Chondrocyte (in vitro differentiated cells): Measurements from ENCODE around the gene PHKA2. TPM values are rescaled to one million over a fixed set of nuclear protein-coding genes. Genes with fewer than 3 reads are reported as not detected.

Source experiments
- DNase-seq: peaks from one replicate; pipeline ENCODE4 v3.0.0; 2021; ENCODE audit warnings: mixed read lengths, low spot score
- H3K27ac Mint-ChIP-seq: one replicate; pipeline ENCODE4 v1.8.0; 2021; ENCODE audit warnings: mild to moderate bottlenecking, moderate library complexity, mixed read lengths; ENCODE audit not compliant: unreplicated experiment
- H3K27me3 Mint-ChIP-seq: 2 replicates; pipeline ENCODE4 v1.8.0; 2021; ENCODE audit warnings: low read depth, mixed read lengths
- H3K36me3 Mint-ChIP-seq: 2 replicates; pipeline ENCODE4 v1.8.0; 2021; ENCODE audit warnings: low read depth, mixed read lengths
- H3K4me1 Mint-ChIP-seq: 2 replicates; pipeline ENCODE4 v1.8.0; 2021; ENCODE audit warnings: low read depth, mild to moderate bottlenecking, mixed read lengths
- H3K4me3 Mint-ChIP-seq: one replicate; pipeline ENCODE4 v1.8.0; 2021; ENCODE audit warnings: mild to moderate bottlenecking, moderate library complexity, mixed read lengths; ENCODE audit not compliant: unreplicated experiment
- H3K9me3 Mint-ChIP-seq: 2 replicates; pipeline ENCODE4 v1.8.0; 2021; ENCODE audit warnings: low read depth, mixed read lengths
- total RNA-seq: library from RNA; stranded (reverse); gene quantifications from 3 replicates; pipeline ENCODE4 v1.2.1, GENCODE V29; 2021
- TF ChIP-seq, protein P1 (sequence below): fragments of 200-600 bp; sonication (generic); IDR thresholded peaks from 2 replicates; pipeline ENCODE4 v1.5.0; 2021; ENCODE audit warnings: antibody characterized with exemption, mild to moderate bottlenecking, moderate library complexity

Gene PHKA2
- total RNA-seq, 1 donor from 2014 or later, result 16.2 TPM

- Mint-ChIP-seq H3K27me3 (no peaks in the 10 kb centered on the region), H3K36me3 (peaks cover 3% of the 10 kb centered on the region), H3K4me1 (peaks cover 4% of the 10 kb centered on the region), H3K9me3 (peaks cover 6% of the 10 kb centered on the region), H3K27ac (no peak overlapping the region), H3K4me3 (no peak overlapping the region)
- TF ChIP-seq, protein P1, sequence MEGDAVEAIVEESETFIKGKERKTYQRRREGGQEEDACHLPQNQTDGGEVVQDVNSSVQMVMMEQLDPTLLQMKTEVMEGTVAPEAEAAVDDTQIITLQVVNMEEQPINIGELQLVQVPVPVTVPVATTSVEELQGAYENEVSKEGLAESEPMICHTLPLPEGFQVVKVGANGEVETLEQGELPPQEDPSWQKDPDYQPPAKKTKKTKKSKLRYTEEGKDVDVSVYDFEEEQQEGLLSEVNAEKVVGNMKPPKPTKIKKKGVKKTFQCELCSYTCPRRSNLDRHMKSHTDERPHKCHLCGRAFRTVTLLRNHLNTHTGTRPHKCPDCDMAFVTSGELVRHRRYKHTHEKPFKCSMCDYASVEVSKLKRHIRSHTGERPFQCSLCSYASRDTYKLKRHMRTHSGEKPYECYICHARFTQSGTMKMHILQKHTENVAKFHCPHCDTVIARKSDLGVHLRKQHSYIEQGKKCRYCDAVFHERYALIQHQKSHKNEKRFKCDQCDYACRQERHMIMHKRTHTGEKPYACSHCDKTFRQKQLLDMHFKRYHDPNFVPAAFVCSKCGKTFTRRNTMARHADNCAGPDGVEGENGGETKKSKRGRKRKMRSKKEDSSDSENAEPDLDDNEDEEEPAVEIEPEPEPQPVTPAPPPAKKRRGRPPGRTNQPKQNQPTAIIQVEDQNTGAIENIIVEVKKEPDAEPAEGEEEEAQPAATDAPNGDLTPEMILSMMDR, result no peak
- no peak for DNase-seq
Observed at GRCh38 chrX:18937173-18937572, 46.7 kb downstream of the PHKA2 start.

DNA sequence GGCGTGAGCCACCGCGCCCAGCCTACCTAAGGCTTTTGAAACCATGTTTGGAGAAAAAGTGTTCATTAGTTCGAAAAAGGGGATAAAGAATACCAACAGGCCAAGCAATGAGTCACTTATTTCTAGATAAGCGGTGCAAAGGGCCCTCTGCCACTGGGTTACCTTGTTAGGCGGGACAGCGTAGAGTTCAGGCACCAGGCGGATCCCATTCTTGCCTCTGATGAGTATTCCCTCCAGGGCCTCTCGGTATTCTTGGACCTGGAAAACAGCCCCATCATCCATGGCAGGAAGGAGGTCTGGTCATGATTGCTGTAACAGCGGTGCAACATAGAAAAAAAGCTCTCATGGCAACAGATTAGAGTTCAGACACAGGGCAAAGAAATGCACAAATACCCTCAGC lies 48.0 kb downstream of the PHKA2 start:
- H3K27me3 Mint-ChIP-seq, result no peaks in the 10 kb centered on the region
- TF ChIP-seq, protein P1, result no peak
- peaks cover 4% of the 10 kb centered on the region for H3K4me1 Mint-ChIP-seq

GRCh38 chrX:18934708-18935107 lies 49.2 kb downstream of the PHKA2 start:
- Mint-ChIP-seq H3K27me3 (no peaks in the 10 kb centered on the region), H3K4me1 (peaks cover 4% of the 10 kb centered on the region), H3K36me3 (peaks cover 6% of the 10 kb centered on the region), H3K4me3 (no peak overlapping the region), H3K27ac (no peak overlapping the region), H3K9me3 (peaks cover 1% of the 10 kb centered on the region)
- TF ChIP-seq, protein P1, result no peak
- no peak for DNase-seq

More for the DNA sequence above, 48.0 kb downstream of the PHKA2 start:
- Mint-ChIP-seq H3K27ac (no peak overlapping the region), H3K4me3 (no peak overlapping the region), H3K9me3 (peaks cover under 1% of the 10 kb centered on the region), H3K36me3 (peaks cover 3% of the 10 kb centered on the region)
- no peak for DNase-seq

GRCh38 chrX:18933617-18934016 lies 50.3 kb downstream of the PHKA2 start:
- Mint-ChIP-seq H3K9me3 (peaks cover 3% of the 10 kb centered on the region), H3K36me3 (peaks cover 7% of the 10 kb centered on the region)
- TF ChIP-seq, protein P1, result no peak

GRCh38 chrX:18931972-18932371 lies 51.9 kb downstream of the PHKA2 start:
- Mint-ChIP-seq H3K9me3 (peaks cover 3% of the 10 kb centered on the region), H3K27me3 (no peaks in the 10 kb centered on the region), H3K4me3 (no peak overlapping the region), H3K36me3 (peaks cover 8% of the 10 kb centered on the region), H3K27ac (no peak overlapping the region), H3K4me1 (no peaks in the 10 kb centered on the region)
- no peak for DNase-seq
- TF ChIP-seq, protein P1, result peak; percentile 79

More at GRCh38 chrX:18933617-18934016, 50.3 kb downstream of the PHKA2 start:
- Mint-ChIP-seq H3K27ac (no peak overlapping the region), H3K4me1 (peaks cover 2% of the 10 kb centered on the region), H3K27me3 (no peaks in the 10 kb centered on the region), H3K4me3 (no peak overlapping the region)
- DNase-seq, result no peak
